ENCODE results near the gene ADGRA3.

- TF ChIP-seq, protein P1, sequence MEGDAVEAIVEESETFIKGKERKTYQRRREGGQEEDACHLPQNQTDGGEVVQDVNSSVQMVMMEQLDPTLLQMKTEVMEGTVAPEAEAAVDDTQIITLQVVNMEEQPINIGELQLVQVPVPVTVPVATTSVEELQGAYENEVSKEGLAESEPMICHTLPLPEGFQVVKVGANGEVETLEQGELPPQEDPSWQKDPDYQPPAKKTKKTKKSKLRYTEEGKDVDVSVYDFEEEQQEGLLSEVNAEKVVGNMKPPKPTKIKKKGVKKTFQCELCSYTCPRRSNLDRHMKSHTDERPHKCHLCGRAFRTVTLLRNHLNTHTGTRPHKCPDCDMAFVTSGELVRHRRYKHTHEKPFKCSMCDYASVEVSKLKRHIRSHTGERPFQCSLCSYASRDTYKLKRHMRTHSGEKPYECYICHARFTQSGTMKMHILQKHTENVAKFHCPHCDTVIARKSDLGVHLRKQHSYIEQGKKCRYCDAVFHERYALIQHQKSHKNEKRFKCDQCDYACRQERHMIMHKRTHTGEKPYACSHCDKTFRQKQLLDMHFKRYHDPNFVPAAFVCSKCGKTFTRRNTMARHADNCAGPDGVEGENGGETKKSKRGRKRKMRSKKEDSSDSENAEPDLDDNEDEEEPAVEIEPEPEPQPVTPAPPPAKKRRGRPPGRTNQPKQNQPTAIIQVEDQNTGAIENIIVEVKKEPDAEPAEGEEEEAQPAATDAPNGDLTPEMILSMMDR (IDR thresholded peaks at IDR 0.05 in 4 of 5, conservative IDR thresholded peaks at IDR 0.05 in 1 of 5): no peak
- TF ChIP-seq POLR2A (IDR thresholded peaks at IDR 0.05): no peak
Observed at GRCh38 chr4:22477136-22477812, 38.6 kb downstream of the ADGRA3 start.
